ENCODE results near the gene C16orf74.
A peak's percentile ranks its signal among the peaks of the same experiment; 100 is the strongest.

The C16orf74 gene

DNA sequence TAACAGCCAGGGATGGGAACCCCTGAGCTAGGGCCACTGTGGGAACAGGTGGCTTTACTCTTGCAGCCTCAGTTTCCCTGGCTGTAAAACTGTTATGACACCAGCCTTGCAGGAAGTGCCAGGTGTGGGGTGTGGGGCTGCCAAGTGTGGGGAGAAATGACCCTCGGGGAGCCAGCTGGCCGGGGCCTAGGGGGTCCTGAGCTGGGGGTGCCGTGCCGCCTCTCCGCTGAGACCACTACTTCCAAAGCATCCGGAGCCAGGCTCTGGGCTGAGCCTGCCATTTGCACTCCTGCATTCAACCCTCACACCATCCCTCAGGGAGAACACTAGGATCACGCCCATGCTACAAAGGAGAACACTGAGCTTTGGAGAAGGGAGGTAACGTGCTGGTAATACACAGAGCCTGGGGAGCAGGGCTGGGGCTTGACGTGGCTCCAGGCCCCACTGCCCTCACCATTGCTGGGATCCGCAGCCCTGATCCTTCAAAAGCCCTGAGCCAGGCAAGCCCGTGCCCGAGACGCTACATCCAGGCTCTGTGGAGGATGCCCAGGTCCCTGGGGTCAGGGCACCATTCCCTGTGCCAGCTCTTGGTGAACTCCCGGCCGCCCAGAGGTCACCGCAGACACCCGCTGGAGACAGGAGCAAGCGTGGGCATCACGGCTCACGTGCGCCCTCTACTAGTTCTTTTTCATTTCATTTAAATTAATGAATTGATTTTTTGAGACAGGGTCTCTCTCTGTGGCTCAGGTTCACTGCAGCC lies 33.3 kb downstream of the C16orf74 start:
- DNase-seq (ENCODE audit: low read depth): peak; percentile 35

DNA sequence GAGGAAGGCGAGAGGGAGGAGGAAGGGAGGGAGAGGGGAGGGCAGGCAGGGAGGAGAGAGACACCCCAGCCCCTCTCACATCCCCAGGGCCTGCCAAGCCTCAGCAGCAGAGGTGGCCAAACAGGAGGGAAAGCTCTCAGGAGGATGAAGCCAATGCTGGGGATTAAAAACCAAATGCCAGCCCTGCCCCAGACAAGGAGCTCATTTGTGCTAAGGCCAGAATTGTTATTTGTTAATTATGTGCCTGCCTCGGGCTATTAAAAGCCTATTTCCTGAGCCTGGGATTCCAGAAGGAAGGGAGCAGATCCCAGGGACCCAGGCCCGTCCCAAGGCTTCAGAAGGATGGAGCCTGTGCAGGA lies 34.2 kb downstream of the C16orf74 start:
- no peak for DNase-seq (ENCODE audit: low read depth)

- DNase-seq (ENCODE audit: low read depth): no peak
These were observed 34.7 kb downstream of the C16orf74 start for GRCh38 chr16:85716022-85716679.

GRCh38 chr16:85715169-85716021 lies 35.5 kb downstream of the C16orf74 start:
- DNase-seq (ENCODE audit: low read depth): no peak

DNA sequence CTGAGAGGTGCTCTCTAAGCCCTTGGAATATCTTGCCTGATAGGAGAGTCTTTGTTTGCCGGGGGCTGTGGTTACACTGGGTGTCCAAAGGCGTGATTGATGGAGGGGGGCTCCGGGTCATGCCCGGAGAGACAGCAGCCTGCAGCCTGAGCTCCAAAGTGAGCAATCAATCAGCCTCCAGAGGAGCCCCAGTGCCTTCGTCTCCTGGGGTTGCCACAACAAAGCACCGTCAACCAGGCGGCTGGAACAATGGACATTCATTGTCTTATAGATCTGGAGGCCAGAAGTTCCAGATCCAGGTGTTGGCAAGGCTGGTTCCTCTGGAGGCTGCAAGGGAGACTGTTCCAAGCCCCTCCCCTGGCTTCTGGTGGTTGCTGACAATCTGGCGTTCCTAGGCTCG lies 38.1 kb downstream of the C16orf74 start:
- DNase-seq (ENCODE audit: low read depth): no peak

- no peak for DNase-seq (ENCODE audit: low read depth)
These were observed 38.8 kb downstream of the C16orf74 start for GRCh38 chr16:85711982-85712587.

DNA sequence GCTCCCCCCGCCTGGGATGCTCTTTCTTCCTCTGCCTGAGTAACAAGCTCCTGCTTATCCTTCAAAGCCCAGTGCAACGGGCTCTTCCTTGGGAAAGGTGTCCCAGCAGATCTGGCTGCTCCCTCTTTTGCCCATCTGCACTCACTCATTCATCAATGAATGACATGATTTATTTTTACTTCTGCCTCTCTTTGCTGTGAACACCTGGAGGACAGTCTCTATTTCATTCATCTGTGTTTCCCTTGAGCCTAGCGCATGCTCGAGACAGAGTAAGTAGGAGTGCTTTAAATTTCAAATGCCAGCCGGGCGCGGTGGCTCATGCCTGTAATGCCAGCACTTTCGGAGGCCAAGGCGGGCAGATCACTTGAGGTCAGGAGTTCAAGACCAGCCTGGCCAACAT lies 40.2 kb downstream of the C16orf74 start:
- no peak for DNase-seq (ENCODE audit: low read depth)

DNA sequence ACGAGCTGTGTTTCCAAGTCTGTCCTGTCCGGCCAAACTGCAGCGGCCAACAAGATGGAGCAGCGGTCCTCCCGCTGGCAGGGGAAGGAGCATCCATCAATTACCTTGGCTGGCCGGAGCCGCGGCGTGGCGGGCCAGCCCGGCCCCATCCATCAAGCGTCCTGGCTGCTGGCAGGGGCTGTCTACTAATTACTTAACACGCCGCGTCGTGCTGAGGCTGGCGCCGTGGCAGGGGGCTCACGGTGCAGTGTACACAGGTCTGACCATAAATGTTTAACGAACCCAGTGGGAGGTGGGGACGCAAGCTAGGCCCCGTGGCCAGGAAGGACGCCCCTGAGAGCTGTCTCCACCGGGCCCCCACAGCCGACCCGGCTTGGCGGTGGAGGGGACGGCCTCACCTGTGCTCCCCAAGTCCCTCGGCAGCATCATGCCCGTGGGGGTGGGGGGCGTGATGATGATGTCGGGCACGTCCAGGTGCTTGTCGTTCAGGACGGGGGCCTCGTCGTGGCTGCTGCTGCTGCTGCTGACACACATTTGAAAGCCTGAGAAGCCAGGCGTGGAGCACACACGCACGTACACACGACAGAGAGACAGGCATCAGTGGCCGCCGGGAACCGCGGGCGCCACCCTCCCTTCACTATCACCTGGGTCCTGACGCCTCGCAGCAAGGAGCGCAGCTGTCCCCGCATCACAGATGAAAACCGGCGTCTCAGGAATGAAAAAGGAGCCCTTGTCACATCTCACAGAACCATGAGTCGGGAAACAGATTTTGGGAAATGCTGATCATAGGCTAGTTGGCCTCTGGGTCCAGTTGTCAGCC lies 40.9 kb downstream of the C16orf74 start:
- no peak for DNase-seq (ENCODE audit: low read depth)

DNA sequence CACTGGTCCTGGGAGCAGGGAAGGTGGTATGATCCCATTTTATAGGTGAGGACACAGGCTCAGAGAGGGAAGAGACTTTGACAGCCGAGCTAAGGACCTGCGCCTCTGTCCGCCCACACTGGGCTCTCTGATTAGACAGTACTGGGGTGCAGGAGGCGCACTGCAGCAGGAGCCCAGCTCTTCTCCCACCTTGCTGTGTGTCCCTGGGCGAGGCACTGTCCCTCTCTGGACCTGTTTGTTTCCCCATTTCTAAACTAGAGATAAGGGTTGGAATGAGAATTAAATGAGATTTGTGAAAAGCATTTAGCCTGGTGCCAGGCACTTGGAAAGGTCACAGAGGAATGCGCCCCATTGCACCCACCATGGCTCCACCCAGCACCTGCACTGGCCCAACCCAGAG lies 42.6 kb downstream of the C16orf74 start:
- no peak for DNase-seq (ENCODE audit: low read depth)

GRCh38 chr16:85707528-85708095 lies 43.3 kb downstream of the C16orf74 start:
- no peak for DNase-seq (ENCODE audit: low read depth)

GRCh38 chr16:85706449-85707034 lies 44.4 kb downstream of the C16orf74 start:
- DNase-seq (ENCODE audit: low read depth): no peak

GRCh38 chr16:85704900-85705846 lies 45.7 kb downstream of the C16orf74 start:
- DNase-seq (ENCODE audit: low read depth): no peak

DNA sequence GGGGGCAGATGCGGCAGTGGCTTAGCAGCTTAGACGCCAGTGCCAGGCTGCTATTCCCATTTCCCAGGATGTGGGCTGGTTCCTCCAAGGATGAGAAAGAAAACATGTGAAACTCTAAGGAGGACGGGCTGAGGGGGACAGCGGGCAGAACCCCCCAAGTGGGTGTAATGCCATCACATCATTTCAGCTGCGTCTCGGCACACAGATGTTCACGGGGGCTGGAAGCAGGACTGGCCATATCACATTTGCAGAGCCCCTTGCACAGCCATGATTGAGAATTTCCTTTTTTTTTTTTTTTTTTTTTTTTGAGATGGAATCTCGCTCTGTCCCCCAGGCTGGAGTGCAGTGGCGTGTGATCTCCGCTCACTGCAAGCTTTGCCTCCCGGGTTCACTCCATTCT lies 46.9 kb downstream of the C16orf74 start:
- DNase-seq (ENCODE audit: low read depth): no peak

DNA sequence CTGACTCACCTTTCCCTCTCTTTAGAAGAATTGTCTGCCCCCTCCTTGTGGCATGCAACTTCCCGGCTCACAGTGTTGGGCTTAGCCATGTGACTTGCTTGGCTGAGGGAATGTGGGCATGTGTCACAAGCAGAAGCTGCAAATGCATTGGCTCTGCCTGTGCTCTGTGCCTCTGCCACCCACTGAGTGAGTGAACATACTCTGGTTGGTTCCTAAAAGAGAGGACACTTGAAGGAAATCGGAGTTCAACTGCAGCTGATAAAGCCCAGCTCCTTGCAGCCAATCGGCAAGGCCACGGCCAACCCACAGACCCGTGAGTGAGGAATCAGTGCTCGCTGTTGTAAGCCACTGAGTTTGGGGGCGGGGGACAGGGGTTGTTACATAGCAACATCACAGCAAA lies 51.3 kb downstream of the C16orf74 start:
- no peak for DNase-seq (ENCODE audit: low read depth)

- DNase-seq (ENCODE audit: low read depth): no peak
These were observed 51.8 kb downstream of the C16orf74 start for GRCh38 chr16:85698935-85699558.

- no peak for DNase-seq (ENCODE audit: low read depth)
These were observed 52.4 kb downstream of the C16orf74 start for GRCh38 chr16:85698459-85698891.

DNA sequence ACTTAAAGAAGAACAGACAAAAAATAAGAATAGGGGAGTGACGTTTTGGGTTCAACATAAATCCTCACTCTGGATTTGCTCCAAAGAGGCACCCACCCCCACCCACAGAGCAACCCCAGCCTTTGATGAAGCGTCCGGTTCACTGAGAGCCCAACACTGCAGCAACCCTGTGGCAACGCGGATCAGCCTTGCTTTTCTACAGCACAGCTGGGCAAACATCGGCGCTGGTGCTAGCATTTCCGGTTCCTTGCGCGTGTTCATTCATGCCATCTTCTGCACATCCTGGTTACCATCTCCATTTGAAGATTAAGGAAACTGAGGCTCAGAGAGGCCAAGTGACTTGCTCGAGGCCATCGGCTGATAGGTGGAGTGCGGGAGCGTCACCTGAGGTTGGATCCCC lies 53.5 kb downstream of the C16orf74 start:
- no peak for DNase-seq (ENCODE audit: low read depth)

- DNase-seq (ENCODE audit: low read depth): no peak
These were observed 54.1 kb downstream of the C16orf74 start for GRCh38 chr16:85696781-85697180.

Data from stimulated activated CD8-positive, alpha-beta memory T cell treated with anti-CD3 and anti-CD28 coated beads, Interleukin-15, amount 100 ng/mL, for 1 hour (primary cell).